ENCODE results near the gene PPL. TPM values are rescaled to one million over a fixed set of nuclear protein-coding genes. Genes with fewer than 3 reads are reported as not detected.

The PPL gene
- total and polyA plus RNA-seq, 2 donors (not counting 3 experiments of a cell fraction or from before 2014, with no cell fraction given) = 0.07 to 0.20 TPM

- H4K20me1 ChIP-seq (replicated peaks; ENCODE audit: control insufficient read depth, extremely low read depth, insufficient read depth, low read length) = no peaks in the 10 kb centered on the region
- BruUV-seq (replicated peaks) = no TSS peak
- FAIRE-seq = no peak
- H2AFZ ChIP-seq (ENCODE audit: low read depth, low read length) = no peak overlapping the region
- CTCF ChIA-PET = no interaction called here
- POLR2A ChIA-PET = no interaction called here
- no peaks in the 10 kb centered on the region for H3K36me3 ChIP-seq (ENCODE audit: control insufficient read depth in 2 of 2, extremely low read depth in 1 of 2, insufficient read depth in 2 of 2, low read length in 2 of 2)
- no peaks in the 10 kb centered on the region for H3K9me3 ChIP-seq (replicated peaks; ENCODE audit: control insufficient read depth, insufficient read depth, low read length)
- TF ChIP-seq POLR2AphosphoS5 (IDR thresholded peaks at IDR 0.05; ENCODE audit: insufficient read depth, low read depth, low read length) (no peak), MYC (IDR thresholded peaks at IDR 0.05; ENCODE audit: low read depth, low read length) (no peak), GATA2 (IDR thresholded peaks at IDR 0.05; ENCODE audit: insufficient read depth, insufficient read length, low read depth, low read length) (no peak), EZH2 (IDR thresholded peaks at IDR 0.05; ENCODE audit: borderline replicate concordance, low read depth, low read length, severe bottlenecking) (no peak), FOS (IDR thresholded peaks at IDR 0.05; ENCODE audit: borderline replicate concordance, insufficient read depth, low read length) (no peak), JUN (IDR thresholded peaks at IDR 0.05; ENCODE audit: borderline replicate concordance, insufficient read depth, insufficient read length, low read depth) (no peak), POLR2A (IDR thresholded peaks at IDR 0.05; ENCODE audit: low read depth, low read length) (no peak)
- dilution Hi-C loops (cut with MboI; ENCODE audit: extremely low pct_ligation_motif_present, low sequenced_read_pairs) = no loop called here
- H3K79me2 ChIP-seq (ENCODE audit: control insufficient read depth, insufficient read depth, low read length) = no peaks in the 10 kb centered on the region
- no peaks in the 10 kb centered on the region for H3K9me1 ChIP-seq (replicated peaks; ENCODE audit: control insufficient read depth, extremely low read depth, insufficient read depth, low read length)
- H3K27me3 ChIP-seq (ENCODE audit: control insufficient read depth in 2 of 2, insufficient read depth in 2 of 2, low read length in 2 of 2) = no peaks in the 10 kb centered on the region
- H3K9ac ChIP-seq (replicated peaks; ENCODE audit: extremely low read depth, insufficient read depth, low read length) = no peak overlapping the region
- no peak overlapping the region for H3K27ac ChIP-seq (ENCODE audit: insufficient read depth, low read depth, low read length)
- no peak for DNase-seq (ENCODE audit: low read depth, low spot score)
- H3K4me1 ChIP-seq (ENCODE audit: control insufficient read depth, extremely low read depth, insufficient read depth, low read length) = no peaks in the 10 kb centered on the region
- no peak overlapping the region for H3K4me3 ChIP-seq (replicated peaks in 1 of 3; ENCODE audit: insufficient read depth in 1 of 3, low read depth in 1 of 3, low read length in 3 of 3)
- no peak overlapping the region for H3K4me2 ChIP-seq (ENCODE audit: insufficient read depth, low read length)
- intact Hi-C loops (cut with micrococcal nuclease) = no loop called here
Observed at GRCh38 chr16:4915226-4915761, 21.7 kb downstream of the PPL start.

DNA sequence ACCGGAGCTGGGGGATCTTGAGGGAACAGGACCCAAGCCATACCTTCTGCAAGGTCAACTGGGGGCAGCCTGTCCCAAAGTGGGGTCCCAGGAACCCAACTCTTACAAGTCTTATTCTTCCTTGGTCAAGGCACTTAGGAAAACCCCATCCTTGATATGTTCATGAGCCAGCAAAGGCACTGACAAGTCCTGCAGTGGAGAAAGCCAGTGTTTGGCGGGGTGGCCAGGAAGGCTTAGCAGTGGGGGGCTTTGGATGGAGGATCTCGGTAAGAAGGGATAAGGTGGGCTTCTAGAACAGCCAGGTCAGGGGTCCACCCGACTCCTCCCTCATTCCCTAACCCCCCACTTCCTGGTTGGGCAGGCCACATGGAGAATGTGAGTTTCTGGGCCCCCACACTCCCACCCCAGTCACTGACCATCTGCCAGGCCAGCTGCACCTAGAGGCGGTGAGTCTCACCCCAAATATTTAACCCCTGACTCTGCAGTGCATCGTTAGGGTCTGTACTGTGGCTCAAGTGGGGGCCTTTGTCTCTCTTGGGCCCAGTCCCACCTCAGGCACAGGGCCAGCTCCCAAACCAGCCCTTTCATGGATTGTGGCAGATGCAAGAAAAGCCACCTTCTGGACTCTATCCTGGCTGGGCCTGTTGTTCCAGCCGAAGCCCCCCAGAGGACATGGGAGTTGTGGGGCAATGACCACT lies 22.3 kb downstream of the PPL start:
- no peaks in the 10 kb centered on the region for H4K20me1 ChIP-seq (replicated peaks; ENCODE audit: control insufficient read depth, extremely low read depth, insufficient read depth, low read length)
- no TSS peak for BruUV-seq (replicated peaks)
- no peaks in the 10 kb centered on the region for H3K9me3 ChIP-seq (replicated peaks; ENCODE audit: control insufficient read depth, insufficient read depth, low read length)
- no peak overlapping the region for H2AFZ ChIP-seq (ENCODE audit: low read depth, low read length)
- no peaks in the 10 kb centered on the region for H3K9me1 ChIP-seq (replicated peaks; ENCODE audit: control insufficient read depth, extremely low read depth, insufficient read depth, low read length)
- H3K4me3 ChIP-seq (replicated peaks in 1 of 3; ENCODE audit: insufficient read depth in 1 of 3, low read depth in 1 of 3, low read length in 3 of 3) = no peak overlapping the region
- no peak for FAIRE-seq
- no peaks in the 10 kb centered on the region for H3K27me3 ChIP-seq (ENCODE audit: control insufficient read depth in 2 of 2, insufficient read depth in 2 of 2, low read length in 2 of 2)
- intact Hi-C loops (cut with micrococcal nuclease) (no loop called here), dilution Hi-C loops (cut with MboI; ENCODE audit: extremely low pct_ligation_motif_present, low sequenced_read_pairs) (no loop called here)
- TF ChIP-seq MYC (IDR thresholded peaks at IDR 0.05; ENCODE audit: low read depth, low read length) (no peak), FOS (IDR thresholded peaks at IDR 0.05; ENCODE audit: borderline replicate concordance, insufficient read depth, low read length) (no peak), JUN (IDR thresholded peaks at IDR 0.05; ENCODE audit: borderline replicate concordance, insufficient read depth, insufficient read length, low read depth) (no peak), GATA2 (IDR thresholded peaks at IDR 0.05; ENCODE audit: insufficient read depth, insufficient read length, low read depth, low read length) (no peak), EZH2 (IDR thresholded peaks at IDR 0.05; ENCODE audit: borderline replicate concordance, low read depth, low read length, severe bottlenecking) (no peak), POLR2AphosphoS5 (IDR thresholded peaks at IDR 0.05; ENCODE audit: insufficient read depth, low read depth, low read length) (no peak), CTCF (IDR thresholded peaks at IDR 0.05; ENCODE audit: extremely low read depth in 1 of 2, insufficient read depth in 1 of 2, low read depth in 1 of 2, low read length in 2 of 2) (no peak), POLR2A (IDR thresholded peaks at IDR 0.05; ENCODE audit: low read depth, low read length) (no peak)
- TF ChIP-seq, protein P1, sequence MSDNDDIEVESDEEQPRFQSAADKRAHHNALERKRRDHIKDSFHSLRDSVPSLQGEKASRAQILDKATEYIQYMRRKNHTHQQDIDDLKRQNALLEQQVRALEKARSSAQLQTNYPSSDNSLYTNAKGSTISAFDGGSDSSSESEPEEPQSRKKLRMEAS (IDR thresholded peaks at IDR 0.05; ENCODE audit: insufficient read depth, insufficient read length) = no peak
- DNase-seq (ENCODE audit: low read depth, low spot score) = no peak
- no peaks in the 10 kb centered on the region for H3K4me1 ChIP-seq (ENCODE audit: control insufficient read depth, extremely low read depth, insufficient read depth, low read length)
- H3K27ac ChIP-seq (ENCODE audit: insufficient read depth, low read depth, low read length) = no peak overlapping the region
- no peaks in the 10 kb centered on the region for H3K79me2 ChIP-seq (ENCODE audit: control insufficient read depth, insufficient read depth, low read length)
- H3K9ac ChIP-seq (replicated peaks; ENCODE audit: extremely low read depth, insufficient read depth, low read length) = no peak overlapping the region
- ChIA-PET CTCF (no interaction called here), POLR2A (no interaction called here)
- H3K36me3 ChIP-seq (ENCODE audit: control insufficient read depth in 2 of 2, extremely low read depth in 1 of 2, insufficient read depth in 2 of 2, low read length in 2 of 2) = no peaks in the 10 kb centered on the region
- no peak overlapping the region for H3K4me2 ChIP-seq (ENCODE audit: insufficient read depth, low read length)
